ENCODE measurements around the gene GADD45GIP1.
A peak's percentile ranks its signal among the peaks of the same experiment; 100 is the strongest.
"Not testable (repeated sequence)": the region's sequence is repeated elsewhere in the genome, so short reads cannot be mapped to it uniquely, and the experiment has no call there.

Gene GADD45GIP1

GRCh38 chr19:12937927-12938778 lies 18.9 kb downstream of the GADD45GIP1 start, which contains the start of gene CALR:
Gene CALR (plus strand): TSS chr19:12938609. CDS start chr19:12938680, 71 bp downstream.
- peak; percentile 38 for DNase-seq

GRCh38 chr19:12937093-12937926 lies 19.7 kb downstream of the GADD45GIP1 start:
- DNase-seq: no peak

GRCh38 chr19:12936582-12936981 lies 20.4 kb downstream of the GADD45GIP1 start:
- DNase-seq: no peak

GRCh38 chr19:12935071-12935470 lies 22.0 kb downstream of the GADD45GIP1 start:
- no peak for DNase-seq

GRCh38 chr19:12933287-12934072 lies 23.5 kb downstream of the GADD45GIP1 start, which contains the start of gene FARSA:
Gene FARSA (minus strand): TSS chr19:12933711. CDS start chr19:12933696, 15 bp downstream.
- DNase-seq: no peak

- DNase-seq: no peak
Observed at GRCh38 chr19:12932392-12933286, 24.4 kb downstream of the GADD45GIP1 start.

- DNase-seq: no peak
Observed at GRCh38 chr19:12930002-12930645, 26.9 kb downstream of the GADD45GIP1 start.

- no peak for DNase-seq
Observed at GRCh38 chr19:12924621-12925310, 32.3 kb downstream of the GADD45GIP1 start.

- no peak for DNase-seq
Observed at GRCh38 chr19:12922959-12923358, 34.1 kb downstream of the GADD45GIP1 start.

GRCh38 chr19:12921047-12921446 lies 36.0 kb downstream of the GADD45GIP1 start:
- DNase-seq: no peak

GRCh38 chr19:12918253-12918652 lies 38.8 kb downstream of the GADD45GIP1 start:
- DNase-seq: no peak

GRCh38 chr19:12915860-12916259 lies 41.2 kb downstream of the GADD45GIP1 start:
- DNase-seq: not testable (repeated sequence)

GRCh38 chr19:12913851-12914690 lies 43.0 kb downstream of the GADD45GIP1 start:
- no peak for DNase-seq

- DNase-seq: no peak
Observed at GRCh38 chr19:12913011-12913561, 43.9 kb downstream of the GADD45GIP1 start.

GRCh38 chr19:12912571-12912970 lies 44.5 kb downstream of the GADD45GIP1 start:
- DNase-seq: no peak

GRCh38 chr19:12907166-12907565 lies 49.9 kb downstream of the GADD45GIP1 start:
- DNase-seq: no peak
